Chondrocyte (in vitro differentiated cells): ENCODE data around the gene NOTUM. TPM values are rescaled to one million over a fixed set of nuclear protein-coding genes. Genes with fewer than 3 reads are reported as not detected.

ENCODE experiments used
- DNase-seq: peaks from one replicate; pipeline ENCODE4 v3.0.0; 2021; ENCODE audit warnings: mixed read lengths, low spot score
- H3K27ac Mint-ChIP-seq: one replicate; pipeline ENCODE4 v1.8.0; 2021; ENCODE audit warnings: mild to moderate bottlenecking, moderate library complexity, mixed read lengths; ENCODE audit not compliant: unreplicated experiment
- H3K27me3 Mint-ChIP-seq: 2 replicates; pipeline ENCODE4 v1.8.0; 2021; ENCODE audit warnings: low read depth, mixed read lengths
- H3K36me3 Mint-ChIP-seq: 2 replicates; pipeline ENCODE4 v1.8.0; 2021; ENCODE audit warnings: low read depth, mixed read lengths
- H3K4me1 Mint-ChIP-seq: 2 replicates; pipeline ENCODE4 v1.8.0; 2021; ENCODE audit warnings: low read depth, mild to moderate bottlenecking, mixed read lengths
- H3K4me3 Mint-ChIP-seq: one replicate; pipeline ENCODE4 v1.8.0; 2021; ENCODE audit warnings: mild to moderate bottlenecking, moderate library complexity, mixed read lengths; ENCODE audit not compliant: unreplicated experiment
- H3K9me3 Mint-ChIP-seq: 2 replicates; pipeline ENCODE4 v1.8.0; 2021; ENCODE audit warnings: low read depth, mixed read lengths
- CTCF ChIP-seq: fragments of 200-600 bp; sonication (generic); IDR thresholded peaks from 2 replicates; pipeline ENCODE4 v1.5.0; 2021; ENCODE audit warnings: antibody characterized with exemption, mild to moderate bottlenecking, moderate library complexity
- total RNA-seq: library from RNA; stranded (reverse); gene quantifications from 3 replicates; pipeline ENCODE4 v1.2.1, GENCODE V29; 2021

The NOTUM gene
- total RNA-seq, 1 donor from 2014 or later: not detected

DNA sequence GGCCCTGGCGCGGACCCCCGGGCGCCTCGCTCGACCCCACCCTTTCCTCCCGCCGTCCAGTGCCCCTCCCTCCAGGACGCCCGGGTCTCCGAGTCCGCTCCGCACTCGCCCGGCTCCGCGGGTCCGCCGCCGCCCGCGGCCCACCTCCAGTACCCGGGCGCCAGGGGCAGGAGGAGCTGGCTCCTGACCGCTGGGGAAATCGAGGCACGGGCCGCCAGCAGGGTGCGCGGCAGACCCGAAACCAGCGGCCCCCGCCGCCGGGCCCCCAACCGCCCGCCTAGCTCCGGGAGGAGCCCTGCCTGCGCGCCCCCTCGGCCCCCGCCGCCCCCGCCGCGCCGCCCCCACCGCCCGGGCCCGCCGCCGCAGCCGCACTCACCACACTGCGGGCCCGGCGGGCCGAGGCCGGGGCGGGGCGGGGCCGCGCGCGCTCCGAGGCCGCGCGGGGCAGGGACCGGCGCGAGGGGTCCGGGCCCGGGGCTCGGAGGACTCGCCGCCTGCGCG lies 33.8 kb downstream of the NOTUM start:
- Mint-ChIP-seq H3K27ac (no peak overlapping the region), H3K4me1 (peaks cover 41% of the 10 kb centered on the region), H3K27me3 (no peaks in the 10 kb centered on the region), H3K4me3 (peak overlapping the region; percentile 83), H3K9me3 (no peaks in the 10 kb centered on the region), H3K36me3 (peaks cover 2% of the 10 kb centered on the region)
- TF ChIP-seq CTCF: peak; percentile 30
- no peak for DNase-seq

DNA sequence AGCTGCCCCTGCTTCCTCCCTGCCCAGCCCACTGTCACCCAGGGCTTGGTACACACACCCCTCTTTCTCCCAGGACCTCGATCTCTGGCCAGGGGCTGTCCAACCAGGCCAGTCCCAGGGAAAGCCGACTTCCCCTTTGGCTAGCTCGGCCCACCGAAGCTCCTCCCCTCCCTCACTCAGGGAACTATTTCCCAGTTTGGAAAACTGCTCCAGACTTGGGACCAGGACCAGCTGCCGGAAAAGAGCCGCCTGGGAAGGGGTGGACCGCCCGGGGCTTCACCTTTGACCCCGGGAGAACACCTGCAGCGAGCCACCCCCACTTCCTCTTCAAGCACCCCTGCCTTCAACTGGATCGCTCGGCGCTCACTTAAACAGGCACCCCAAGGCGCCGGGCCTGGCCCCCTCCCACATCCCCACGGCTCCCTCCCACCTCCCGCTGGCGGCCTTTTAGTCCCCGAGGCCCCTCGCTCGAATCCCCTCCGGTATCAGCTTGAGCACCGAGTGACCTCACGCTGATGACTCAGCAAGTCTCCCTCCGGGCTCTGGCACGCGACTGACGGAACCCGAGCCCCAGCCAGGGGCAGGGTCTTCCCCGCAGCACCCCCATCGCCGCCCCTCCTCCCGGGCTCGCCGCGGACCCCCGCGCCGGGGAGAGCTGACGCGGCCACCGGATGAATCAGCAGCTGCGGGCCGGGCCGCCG lies 34.4 kb downstream of the NOTUM start:
- H3K9me3 Mint-ChIP-seq: no peaks in the 10 kb centered on the region
- DNase-seq: no peak
- H3K36me3 Mint-ChIP-seq: peaks cover 3% of the 10 kb centered on the region
- peak overlapping the region; percentile 83 for H3K4me3 Mint-ChIP-seq
- TF ChIP-seq CTCF: no peak
- no peaks in the 10 kb centered on the region for H3K27me3 Mint-ChIP-seq
- peak overlapping the region; percentile 99 for H3K27ac Mint-ChIP-seq
- peaks cover 40% of the 10 kb centered on the region for H3K4me1 Mint-ChIP-seq

GRCh38 chr17:81925860-81926450 lies 35.0 kb downstream of the NOTUM start:
- Mint-ChIP-seq H3K4me1 (peaks cover 43% of the 10 kb centered on the region), H3K27me3 (no peaks in the 10 kb centered on the region), H3K36me3 (peaks cover 6% of the 10 kb centered on the region), H3K27ac (peak overlapping the region; percentile 99), H3K4me3 (peak overlapping the region; percentile 83), H3K9me3 (no peaks in the 10 kb centered on the region)
- no peak for DNase-seq
- no peak for TF ChIP-seq CTCF

GRCh38 chr17:81924557-81925532 lies 36.1 kb downstream of the NOTUM start:
- H3K4me1 Mint-ChIP-seq: peaks cover 45% of the 10 kb centered on the region
- H3K27me3 Mint-ChIP-seq: no peaks in the 10 kb centered on the region
- peak overlapping the region; percentile 99 for H3K27ac Mint-ChIP-seq
- H3K4me3 Mint-ChIP-seq: no peak overlapping the region
- H3K36me3 Mint-ChIP-seq: peaks cover 6% of the 10 kb centered on the region
- no peaks in the 10 kb centered on the region for H3K9me3 Mint-ChIP-seq
- DNase-seq: no peak
- TF ChIP-seq CTCF: no peak
